ENCODE data around the gene RABGAP1L. TPM values are rescaled to one million over a fixed set of nuclear protein-coding genes. Genes with fewer than 3 reads are reported as not detected.

Gene RABGAP1L
- total and polyA plus RNA-seq, 2 of the 4 experiments (the other 2 are of a cell fraction), result 7.9 to 26.7 TPM

GRCh38 chr1:174114788-174115448 lies 44.4 kb upstream of the RABGAP1L start:
- Histone ChIP-seq H2AK9ac (replicated peaks; ENCODE audit: low read depth, low read length, poor library complexity) (no peak overlapping the region), H3K4me2 (ENCODE audit: low read depth, low read length) (no peak overlapping the region; the same call in 1 of the 2 replicates), H4K20me1 (ENCODE audit: insufficient read depth, low read length) (no peaks in the 10 kb centered on the region), H3K79me1 (ENCODE audit: low read depth in 1 of 2, low read length in 2 of 2) (no peaks in the 10 kb centered on the region), H2BK5ac (ENCODE audit: low read depth, low read length, poor library complexity, severe bottlenecking) (no peak overlapping the region), H3K23ac (ENCODE audit: low read depth, low read length) (no peak overlapping the region), H3K14ac (replicated peaks; ENCODE audit: low read depth, low read length) (no peak overlapping the region), H3K27ac (ENCODE audit: insufficient read depth, low read length) (no peak overlapping the region), H4K91ac (ENCODE audit: insufficient read depth, low read depth, low read length) (no peak overlapping the region), H3K9me1 (ENCODE audit: insufficient read depth, low read length) (no peaks in the 10 kb centered on the region), H3K18ac (ENCODE audit: low read depth, low read length) (no peak overlapping the region), H4K5ac (ENCODE audit: low read depth, low read length) (no peak overlapping the region), H3K9me3 (ENCODE audit: control insufficient read depth, insufficient read depth, low read length) (no peaks in the 10 kb centered on the region), H2BK15ac (ENCODE audit: low read depth, low read length) (no peak overlapping the region), H3K4me3 (ENCODE audit: insufficient read depth, low read depth, low read length) (no peak overlapping the region), H2BK120ac (ENCODE audit: low read depth, low read length) (no peak overlapping the region), H2BK20ac (ENCODE audit: low read depth, low read length) (no peak overlapping the region), H3K56ac (ENCODE audit: extremely low read depth, insufficient read depth, low read length) (no peak overlapping the region), H4K8ac (ENCODE audit: low read depth in 2 of 2, low read length in 2 of 2) (no peak overlapping the region), H3K9ac (ENCODE audit: low read depth, low read length) (no peak overlapping the region), H3K27me3 (ENCODE audit: control insufficient read depth, insufficient read depth, low read length) (no peaks in the 10 kb centered on the region; the same call in 1 of the 2 replicates), H2AK5ac (ENCODE audit: low read depth, low read length) (no peak overlapping the region), H2AFZ (replicated peaks; ENCODE audit: low read length, poor library complexity) (peak overlapping the region; percentile 40), H3K4me1 (ENCODE audit: control insufficient read depth, insufficient read depth, low read length) (no peaks in the 10 kb centered on the region), H3K36me3 (ENCODE audit: control insufficient read depth, insufficient read depth, low read length) (no peaks in the 10 kb centered on the region), H3K4ac (ENCODE audit: low read depth, low read length) (no peak overlapping the region)
- BruUV-seq (replicated peaks), result no TSS peak
- ChIA-PET CTCF (interaction anchor here (0.6 to 1.4 kb wide), 5 partner anchors 10 to 125 kb away, joined by 3 to 6 read pairs (median 3); no protein-coding TSS in a partner anchor), POLR2A (ENCODE audit: unreplicated experiment) (no interaction called here)
- in situ Hi-C loops (cut with MboI; ENCODE audit: low sequenced_read_pairs), result no loop called here
- no peak for TF ChIP-seq FOS (IDR thresholded peaks at IDR 0.05; ENCODE audit: low read depth, low read length)
- TF ChIP-seq RFX5 (IDR thresholded peaks at IDR 0.05; ENCODE audit: low read depth, low read length), result peak; percentile 54
- TF ChIP-seq RAD21 (IDR thresholded peaks at IDR 0.05; ENCODE audit: low read length), result peak; percentile 11; the same call in 1 of the 2 replicates
- TF ChIP-seq, protein P1, sequence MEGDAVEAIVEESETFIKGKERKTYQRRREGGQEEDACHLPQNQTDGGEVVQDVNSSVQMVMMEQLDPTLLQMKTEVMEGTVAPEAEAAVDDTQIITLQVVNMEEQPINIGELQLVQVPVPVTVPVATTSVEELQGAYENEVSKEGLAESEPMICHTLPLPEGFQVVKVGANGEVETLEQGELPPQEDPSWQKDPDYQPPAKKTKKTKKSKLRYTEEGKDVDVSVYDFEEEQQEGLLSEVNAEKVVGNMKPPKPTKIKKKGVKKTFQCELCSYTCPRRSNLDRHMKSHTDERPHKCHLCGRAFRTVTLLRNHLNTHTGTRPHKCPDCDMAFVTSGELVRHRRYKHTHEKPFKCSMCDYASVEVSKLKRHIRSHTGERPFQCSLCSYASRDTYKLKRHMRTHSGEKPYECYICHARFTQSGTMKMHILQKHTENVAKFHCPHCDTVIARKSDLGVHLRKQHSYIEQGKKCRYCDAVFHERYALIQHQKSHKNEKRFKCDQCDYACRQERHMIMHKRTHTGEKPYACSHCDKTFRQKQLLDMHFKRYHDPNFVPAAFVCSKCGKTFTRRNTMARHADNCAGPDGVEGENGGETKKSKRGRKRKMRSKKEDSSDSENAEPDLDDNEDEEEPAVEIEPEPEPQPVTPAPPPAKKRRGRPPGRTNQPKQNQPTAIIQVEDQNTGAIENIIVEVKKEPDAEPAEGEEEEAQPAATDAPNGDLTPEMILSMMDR (conservative IDR thresholded peaks at IDR 0.05; ENCODE audit: low read depth, low read length), result peak; percentile 47
- DNase-seq, result peak; percentile 40
- peak; percentile 84 for ATAC-seq (ENCODE audit: low read depth)
- intact Hi-C loops (cut with micrococcal nuclease), result no loop called here
- dilution Hi-C loops (cut with HindIII; ENCODE audit: low sequenced_read_pairs, unreplicated experiment), result no loop called here
- no CpG with 5 or more reads among the region's 6 CpGs for WGBS, 2 experiments (ENCODE audit: extremely low coverage in 2 of 2, insufficient read length in 1 of 2)
